ENCODE data around the gene CCBE1.

- TF ChIP-seq RARB (CRISPR knock-in tag; IDR thresholded peaks at IDR 0.05) (no peak), KDM5A (IDR thresholded peaks at IDR 0.05) (no peak), REST (IDR thresholded peaks at IDR 0.05) (no peak), SMC3 (IDR thresholded peaks at IDR 0.05) (no peak), CTCF (IDR thresholded peaks at IDR 0.05) (no peak), RFX5 (IDR thresholded peaks at IDR 0.05) (no peak), POLR2A (IDR thresholded peaks at IDR 0.05; ENCODE audit: low read length) (no peak), KDM1A (IDR thresholded peaks at IDR 0.05; ENCODE audit: low read depth) (no peak), RNF2 (IDR thresholded peaks at IDR 0.05; ENCODE audit: borderline replicate concordance, low read depth) (no peak), MAFK (IDR thresholded peaks at IDR 0.05; ENCODE audit: partially characterized antibody) (no peak)
Measured at GRCh38 chr18:59501920-59502273, 195.3 kb downstream of the CCBE1 start.
